CD8-positive, alpha-beta memory T cell (primary cell): ENCODE measurements around the gene PPP1R16B. TPM values are rescaled to one million over a fixed set of nuclear protein-coding genes. Genes with fewer than 3 reads are reported as not detected.

Source experiments
- CTCF ChIA-PET: fragments of 350-600 bp; sonication (Branson Sonifier 250); formaldehyde crosslinking; loops from one replicate; lab custom pipeline; 2021; ENCODE audit warnings: antibody characterized with exemption; lab: Charles Lee
- POLR2A ChIA-PET: fragments of 350-600 bp; sonication (Branson Sonifier 250); formaldehyde crosslinking; loops from one replicate; lab custom pipeline; 2021; ENCODE audit warnings: antibody characterized with exemption; lab: Charles Lee
- DNase-seq, 5 donors: peaks; one replicate each; pipeline versions ENCODE4 v3.0.0 to v3.0.0-alpha.2; 2020 to 2022; ENCODE audit warnings: mixed read lengths in 1 of 5
- H3K27ac ChIP-seq: one replicate; pipeline ENCODE4 v1.7.0; 2013; ENCODE audit warnings: low read depth, mild to moderate bottlenecking, low read length, moderate library complexity
- H3K27me3 ChIP-seq: 2 replicates; pipeline ENCODE4 v1.7.0; 2013; ENCODE audit warnings: low read length, mild to moderate bottlenecking; ENCODE audit not compliant: insufficient read depth, poor library complexity, severe bottlenecking
- H3K36me3 ChIP-seq: 2 replicates; pipeline ENCODE4 v1.7.0; 2013; ENCODE audit warnings: mild to moderate bottlenecking, low read length, moderate library complexity; ENCODE audit not compliant: insufficient read depth
- H3K4me1 ChIP-seq: 2 replicates; pipeline ENCODE4 v1.7.0; 2013; ENCODE audit warnings: mild to moderate bottlenecking, low read length, moderate library complexity; ENCODE audit not compliant: insufficient read depth
- H3K4me3 ChIP-seq: 2 replicates; pipeline ENCODE4 v1.7.0; 2013; ENCODE audit warnings: mild to moderate bottlenecking, low read length
- H3K9me3 ChIP-seq: 2 replicates; pipeline ENCODE4 v1.7.0; 2013; ENCODE audit warnings: mild to moderate bottlenecking, low read length
- H3K27ac Mint-ChIP-seq, 8 donors: one replicate each; pipeline ENCODE4 v1.8.0; 2020 to 2021; ENCODE audit warnings: mixed read lengths in 8 of 8, mild to moderate bottlenecking in 6 of 8, inconsistent platforms in 3 of 8, moderate library complexity in 3 of 8
- H3K27me3 Mint-ChIP-seq, 2 donors: one replicate each; pipeline ENCODE4 v1.8.0; 2020 to 2021; ENCODE audit warnings: mixed read lengths in 2 of 2, mild to moderate bottlenecking in 1 of 2, moderate library complexity in 1 of 2
- H3K36me3 Mint-ChIP-seq, 3 donors: one replicate each; pipeline ENCODE4 v1.8.0; 2020 to 2021; ENCODE audit warnings: mixed read lengths in 3 of 3, inconsistent platforms in 1 of 3, mild to moderate bottlenecking in 1 of 3
- H3K4me1 Mint-ChIP-seq, 3 donors: one replicate each; pipeline ENCODE4 v1.8.0; 2020 to 2021; ENCODE audit warnings: mixed read lengths in 3 of 3, inconsistent platforms in 1 of 3, mild to moderate bottlenecking in 1 of 3
- H3K4me3 Mint-ChIP-seq, 7 donors: one replicate each; pipeline ENCODE4 v1.8.0; 2020 to 2021; ENCODE audit warnings: mixed read lengths in 7 of 7, mild to moderate bottlenecking in 6 of 7, moderate library complexity in 4 of 7, inconsistent platforms in 2 of 7
- H3K9me3 Mint-ChIP-seq, 5 donors: one replicate each; pipeline ENCODE4 v1.8.0; 2020 to 2022; ENCODE audit warnings: mixed read lengths in 5 of 5, mild to moderate bottlenecking in 3 of 5, moderate library complexity in 2 of 5, inconsistent platforms in 1 of 5
- polyA plus RNA-seq: library from polyadenylated mRNA; unstranded; fragments of 300-500 nt; fragmentation: Illumina TruSeq; gene quantifications from one replicate; pipeline ENCODE4 v1.2.3, GENCODE V29; 2021
- total RNA-seq, 2 experiments: library from RNA; stranded (reverse); gene quantifications; one replicate each; pipeline ENCODE4 v1.2.3, GENCODE V29; 2021

PPP1R16B gene
- total and polyA plus RNA-seq, 3 experiments from 2014 or later = 40.2 to 171 (median 167) TPM

DNA sequence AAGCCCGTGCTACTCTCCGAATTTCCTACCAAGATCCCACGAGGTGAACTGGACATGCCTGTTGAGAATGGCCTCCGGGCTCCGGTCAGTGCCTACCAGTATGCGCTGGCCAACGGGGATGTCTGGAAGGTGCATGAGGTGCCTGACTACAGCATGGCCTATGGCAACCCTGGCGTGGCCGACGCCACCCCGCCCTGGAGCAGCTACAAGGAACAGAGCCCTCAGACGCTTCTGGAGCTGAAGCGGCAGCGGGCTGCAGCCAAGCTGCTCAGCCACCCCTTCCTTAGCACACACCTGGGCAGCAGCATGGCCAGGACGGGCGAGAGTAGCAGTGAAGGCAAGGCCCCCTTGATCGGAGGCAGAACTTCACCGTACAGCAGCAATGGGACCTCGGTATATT lies 112.7 kb downstream of the PPP1R16B start:
- no peaks in the 10 kb centered on the region for H3K27me3 Mint-ChIP-seq

DNA sequence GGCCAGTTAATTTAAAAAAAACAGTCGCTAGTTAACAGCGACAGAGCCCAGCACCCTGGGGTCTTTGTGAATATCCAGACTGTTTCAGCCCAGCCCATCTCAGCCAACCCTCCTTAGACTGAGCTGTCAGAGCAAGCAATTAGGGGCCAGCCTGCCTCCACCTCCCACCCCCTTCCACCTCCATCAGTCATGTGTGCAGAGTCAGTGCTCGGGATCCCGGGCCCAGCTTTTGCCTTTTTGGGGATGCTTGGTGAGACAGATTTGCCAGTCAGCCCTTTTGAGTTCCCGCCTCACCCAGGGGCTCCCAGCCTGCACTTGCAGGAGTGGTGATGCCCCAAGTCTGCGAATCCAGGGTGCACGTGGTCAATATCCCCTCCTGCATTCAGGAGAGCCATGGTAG lies 114.2 kb downstream of the PPP1R16B start:
- peaks cover 5 to 77% (median 9%) of the 10 kb centered on the region in 3 donors for H3K36me3 Mint-ChIP-seq
- DNase-seq = no peak
- ChIA-PET POLR2A (no interaction called here), CTCF (no interaction called here)
- no peaks in the 10 kb centered on the region for H3K27me3 Mint-ChIP-seq
- no peaks in the 10 kb centered on the region for H3K27me3 ChIP-seq
- H3K4me3 Mint-ChIP-seq = no peak overlapping the region
- no peak overlapping the region for H3K4me3 ChIP-seq
- no peaks in the 10 kb centered on the region for H3K9me3 ChIP-seq
- peaks cover 0 to under 1% (median 0%) of the 10 kb centered on the region in 3 donors for H3K4me1 Mint-ChIP-seq
- no peaks in the 10 kb centered on the region for H3K9me3 Mint-ChIP-seq
- no peaks in the 10 kb centered on the region for H3K4me1 ChIP-seq
- no peak overlapping the region for H3K27ac ChIP-seq
- H3K36me3 ChIP-seq = peaks cover 19% of the 10 kb centered on the region
- peak overlapping the region in 1 of 8 donors; percentile 94 for H3K27ac Mint-ChIP-seq

More for the DNA sequence above, 112.7 kb downstream of the PPP1R16B start:
- Mint-ChIP-seq H3K4me1 (no peaks in the 10 kb centered on the region), H3K4me3 (no peak overlapping the region), H3K36me3 (peaks cover 9 to 84% (median 9%) of the 10 kb centered on the region in 3 donors), H3K9me3 (no peaks in the 10 kb centered on the region), H3K27ac (no peak overlapping the region)
- Histone ChIP-seq H3K27me3 (no peaks in the 10 kb centered on the region), H3K9me3 (no peaks in the 10 kb centered on the region), H3K36me3 (peaks cover 25% of the 10 kb centered on the region), H3K4me1 (no peaks in the 10 kb centered on the region), H3K27ac (no peak overlapping the region), H3K4me3 (no peak overlapping the region)
- ChIA-PET CTCF (interaction anchor here (1.1 to 1.4 kb wide), 2 partner anchors 12 to 25 kb away, joined by 5 to 6 read pairs; no protein-coding TSS in a partner anchor), POLR2A (interaction anchor here (0.5 to 0.6 kb wide), 2 partner anchors 12 to 275 kb away, joined by 4 read pairs; no protein-coding TSS in a partner anchor)
- no peak for DNase-seq

DNA sequence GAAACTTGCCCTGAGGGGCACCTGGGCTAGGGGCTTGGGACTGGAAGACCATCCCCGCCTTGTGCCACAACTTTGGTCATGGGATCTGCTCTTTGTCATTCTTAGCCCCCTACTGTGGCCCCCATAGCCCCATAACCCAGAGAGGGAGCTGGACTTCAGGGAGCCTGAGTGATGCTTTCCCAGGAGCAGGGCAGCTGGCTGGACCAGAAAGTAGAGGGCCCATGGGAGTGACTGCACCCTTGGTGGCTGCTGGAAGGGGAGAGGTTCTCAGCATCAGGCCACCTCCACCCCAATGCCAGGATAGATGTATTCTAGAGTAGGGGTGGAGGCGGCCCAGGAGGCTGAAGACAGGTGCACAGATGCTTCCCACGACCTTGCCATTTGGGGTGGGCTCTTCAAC lies 114.9 kb downstream of the PPP1R16B start:
- Mint-ChIP-seq H3K36me3 (peaks cover 5 to 70% (median 9%) of the 10 kb centered on the region in 3 donors), H3K27me3 (peaks cover 0 to under 1% of the 10 kb centered on the region in 2 donors), H3K27ac (no peak overlapping the region), H3K4me1 (peaks cover 0 to 5% (median 4%) of the 10 kb centered on the region in 3 donors), H3K4me3 (no peak overlapping the region), H3K9me3 (peaks cover 0 to 1% (median 0%) of the 10 kb centered on the region in 5 donors)
- H3K36me3 ChIP-seq = peaks cover 19% of the 10 kb centered on the region
- H3K4me1 ChIP-seq = no peaks in the 10 kb centered on the region
- no peaks in the 10 kb centered on the region for H3K9me3 ChIP-seq
- CTCF ChIA-PET = interaction anchor here (2.8 kb wide), 1 partner anchor 41 kb away, joined by 8 read pairs; the partner anchor contains the start of gene DHX35
- H3K4me3 ChIP-seq = no peak overlapping the region
- H3K27ac ChIP-seq = no peak overlapping the region
- no peak for DNase-seq
- no peaks in the 10 kb centered on the region for H3K27me3 ChIP-seq
- POLR2A ChIA-PET = no interaction called here

DNA sequence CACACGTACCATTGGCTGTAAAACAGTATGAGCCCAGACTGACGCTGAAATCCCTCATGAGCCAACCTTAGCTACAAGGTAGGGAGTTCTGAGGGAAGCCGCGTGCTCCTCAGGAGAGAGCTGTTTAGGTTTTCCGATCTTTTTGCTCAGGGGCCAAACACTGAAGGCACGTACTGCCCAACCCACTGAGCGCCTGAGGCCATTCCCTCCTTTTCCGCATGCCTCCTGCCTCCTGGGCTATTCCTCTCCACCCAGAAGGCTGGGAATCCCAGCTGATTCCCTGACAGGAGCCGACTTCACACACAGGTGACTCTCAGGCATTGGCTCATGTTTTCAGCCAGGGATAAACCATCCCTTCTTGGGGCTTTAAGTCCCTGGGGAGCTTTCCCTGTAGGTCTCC lies 115.4 kb downstream of the PPP1R16B start:
- no peak for DNase-seq
- Histone ChIP-seq H3K4me1 (no peaks in the 10 kb centered on the region), H3K27me3 (no peaks in the 10 kb centered on the region), H3K36me3 (peaks cover 19% of the 10 kb centered on the region), H3K27ac (no peak overlapping the region), H3K4me3 (no peak overlapping the region), H3K9me3 (no peaks in the 10 kb centered on the region)
- Mint-ChIP-seq H3K4me1 (peaks cover 3 to 9% (median 8%) of the 10 kb centered on the region in 3 donors), H3K9me3 (peaks cover 0 to 1% (median 0%) of the 10 kb centered on the region in 5 donors), H3K4me3 (no peak overlapping the region), H3K36me3 (peaks cover 5 to 66% (median 9%) of the 10 kb centered on the region in 3 donors), H3K27ac (no peak overlapping the region), H3K27me3 (peaks cover 0 to 5% of the 10 kb centered on the region in 2 donors)
- CTCF ChIA-PET = interaction anchor here (0.9 to 2.8 kb wide), 2 partner anchors 9 to 41 kb away, joined by 4 to 8 read pairs; partner anchors contain the start of gene DHX35
- POLR2A ChIA-PET = no interaction called here

DNA sequence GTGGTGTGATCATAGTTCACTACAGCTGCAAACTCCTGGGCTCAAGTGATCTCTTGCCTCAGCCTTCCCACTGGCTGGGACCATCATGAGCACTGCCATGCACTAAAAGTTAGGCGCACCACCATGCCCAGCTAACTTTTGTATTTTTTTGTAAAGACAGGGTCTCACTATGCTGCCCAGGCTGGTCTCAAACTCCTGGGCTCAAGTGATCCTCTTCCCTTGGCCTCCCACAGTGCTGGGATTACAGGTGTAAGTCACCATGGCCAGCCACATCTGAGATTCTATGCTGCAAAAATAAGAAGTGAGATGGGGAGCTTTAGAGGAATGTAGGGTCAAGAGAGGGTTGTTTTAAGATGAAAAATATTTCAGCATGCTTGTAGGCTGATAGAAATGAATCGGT lies 119.2 kb downstream of the PPP1R16B start:
- peaks cover 0 to 38% (median 0%) of the 10 kb centered on the region in 3 donors for H3K36me3 Mint-ChIP-seq
- Histone ChIP-seq H3K9me3 (no peaks in the 10 kb centered on the region), H3K4me1 (peaks cover 16% of the 10 kb centered on the region), H3K27ac (no peak overlapping the region), H3K27me3 (no peaks in the 10 kb centered on the region), H3K36me3 (no peaks in the 10 kb centered on the region), H3K4me3 (no peak overlapping the region)
- H3K27ac Mint-ChIP-seq = peak overlapping the region; percentile 12 to 87 (median 61)
- H3K27me3 Mint-ChIP-seq = peaks cover 0 to 5% of the 10 kb centered on the region in 2 donors
- H3K9me3 Mint-ChIP-seq = peaks cover 0 to 1% (median 0%) of the 10 kb centered on the region in 5 donors
- POLR2A ChIA-PET = interaction anchor here (0.6 kb wide), 1 partner anchor 12 kb away, joined by 3 read pairs; no protein-coding TSS in a partner anchor
- DNase-seq = no peak
- H3K4me3 Mint-ChIP-seq = peak overlapping the region in 3 of 7 donors; percentile 1 to 96 (median 42)
- peaks cover 19 to 34% (median 27%) of the 10 kb centered on the region in 3 donors for H3K4me1 Mint-ChIP-seq
- CTCF ChIA-PET = interaction anchor here (1.2 to 1.4 kb wide), 2 partner anchors 16 to 117 kb away, joined by 3 read pairs; no protein-coding TSS in a partner anchor

DNA sequence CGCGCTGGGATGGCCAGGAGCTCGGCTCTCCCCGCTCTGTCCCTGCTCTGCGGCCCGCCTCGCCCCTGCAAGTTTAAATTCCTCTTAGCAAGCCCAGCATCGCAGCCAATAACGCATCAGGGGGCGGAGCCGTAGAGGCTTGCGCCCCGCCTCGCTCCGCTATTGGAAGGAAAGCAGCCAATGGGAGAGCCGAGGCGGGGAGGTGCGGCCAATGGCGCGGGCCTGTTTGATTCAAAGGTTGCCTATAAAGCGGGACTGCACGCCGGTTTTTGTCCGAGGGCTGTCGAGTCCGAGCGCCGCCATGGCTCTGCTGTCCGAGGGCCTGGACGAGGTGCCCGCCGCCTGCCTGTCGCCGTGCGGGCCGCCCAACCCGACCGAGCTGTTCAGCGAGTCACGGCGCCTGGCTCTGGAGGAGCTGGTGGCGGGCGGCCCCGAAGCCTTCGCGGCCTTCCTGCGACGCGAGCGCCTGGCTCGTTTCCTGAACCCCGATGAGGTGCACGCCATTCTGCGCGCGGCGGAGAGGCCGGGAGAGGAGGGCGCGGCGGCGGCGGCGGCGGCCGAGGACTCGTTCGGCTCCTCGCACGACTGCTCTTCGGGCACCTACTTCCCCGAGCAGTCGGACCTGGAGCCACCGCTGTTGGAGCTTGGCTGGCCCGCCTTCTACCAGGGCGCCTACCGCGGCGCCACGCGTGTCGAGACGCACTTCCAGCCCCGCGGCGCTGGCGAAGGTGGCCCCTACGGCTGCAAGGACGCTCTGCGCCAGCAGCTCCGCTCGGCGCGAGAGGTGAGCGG lies 120.8 kb downstream of the PPP1R16B start, which contains the start of gene FAM83D:
FAM83D (plus strand) TSS at position 276 of the 792 bp plus-strand sequence; CDS start at position 302, 26 bp downstream.
- peak within 1 kb of the TSS; percentile 78 to 96 (median 83) for H3K4me3 Mint-ChIP-seq
- POLR2A ChIA-PET = interaction anchor here (1.0 to 2.1 kb wide), 3 partner anchors 36 to 121 kb away, joined by 5 to 11 read pairs (median 6); partner anchors contain the start of gene DHX35
- CTCF ChIA-PET = interaction anchor here (1.0 to 2.0 kb wide), 6 partner anchors 9 to 123 kb away, joined by 3 to 12 read pairs (median 6); partner anchors contain the start of gene DHX35

DNA sequence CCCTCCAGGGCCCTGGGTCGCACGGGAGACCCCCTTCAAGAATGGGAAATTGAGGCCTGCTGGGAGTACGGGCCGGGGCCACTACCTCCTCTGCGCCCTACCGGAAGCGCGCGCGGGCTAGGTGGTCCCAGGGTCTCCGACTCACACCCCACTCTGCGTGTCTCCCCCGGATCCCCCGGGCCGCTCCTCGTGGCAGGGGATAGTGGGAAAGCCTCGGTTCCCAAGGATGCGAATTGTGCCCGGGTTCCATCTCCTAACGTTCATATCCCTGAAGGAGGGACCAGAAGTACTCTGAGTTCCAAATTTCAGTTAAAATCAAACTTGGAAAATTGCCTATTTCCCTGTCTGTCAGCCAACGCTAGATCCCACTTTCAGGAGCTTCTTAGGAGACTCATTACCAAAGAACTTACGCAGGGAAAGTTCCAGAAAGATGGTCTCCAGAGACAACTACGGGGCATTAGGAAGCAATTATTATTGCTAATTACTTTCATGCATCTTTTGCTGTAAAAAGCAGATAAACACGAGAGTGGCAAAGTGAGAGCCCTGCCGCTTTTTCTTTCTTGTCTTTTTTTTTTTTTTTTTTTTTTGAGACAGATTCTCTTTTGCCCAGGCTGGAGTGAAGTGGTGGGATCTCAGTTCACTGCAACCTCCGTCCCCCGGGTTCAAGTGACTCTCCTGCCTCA lies 121.6 kb downstream of the PPP1R16B start:
- peaks cover 25 to 43% (median 33%) of the 10 kb centered on the region in 3 donors for H3K4me1 Mint-ChIP-seq
- peaks cover 0 to 5% of the 10 kb centered on the region in 2 donors for H3K27me3 Mint-ChIP-seq
- H3K27ac Mint-ChIP-seq = peak overlapping the region in 7 of 8 donors; percentile 46 to 90 (median 58)
- H3K36me3 ChIP-seq = no peaks in the 10 kb centered on the region
- H3K36me3 Mint-ChIP-seq = peaks cover 0 to 16% (median 0%) of the 10 kb centered on the region in 3 donors
- peak overlapping the region; percentile 70 for H3K27ac ChIP-seq
- no peak for DNase-seq
- peak overlapping the region; percentile 66 for H3K4me3 ChIP-seq
- no peaks in the 10 kb centered on the region for H3K27me3 ChIP-seq
- peaks cover 0 to 1% (median 0%) of the 10 kb centered on the region in 5 donors for H3K9me3 Mint-ChIP-seq
- ChIA-PET POLR2A (interaction anchor here (1.0 to 2.1 kb wide), 2 partner anchors 35 to 85 kb away, joined by 6 to 11 read pairs; partner anchors contain the start of gene DHX35), CTCF (interaction anchor here (1.3 to 2.0 kb wide), 5 partner anchors 9 to 123 kb away, joined by 3 to 12 read pairs (median 8); partner anchors contain the start of gene DHX35)
- no peaks in the 10 kb centered on the region for H3K9me3 ChIP-seq
- peak overlapping the region; percentile 78 to 96 (median 83) for H3K4me3 Mint-ChIP-seq
- H3K4me1 ChIP-seq = peaks cover 22% of the 10 kb centered on the region

More for the DNA sequence above, 120.8 kb downstream of the PPP1R16B start, which contains the start of gene FAM83D:
- H3K27me3 ChIP-seq = no peaks in the 10 kb centered on the region
- peak within 1 kb of the TSS; percentile 66 for H3K4me3 ChIP-seq
- peaks cover 0 to 1% (median 0%) of the 10 kb centered on the region in 5 donors for H3K9me3 Mint-ChIP-seq
- peaks cover 0 to 23% (median 0%) of the 10 kb centered on the region in 3 donors for H3K36me3 Mint-ChIP-seq
- peaks cover 25 to 43% (median 33%) of the 10 kb centered on the region in 3 donors for H3K4me1 Mint-ChIP-seq
- H3K27ac ChIP-seq = peak within 1 kb of the TSS; percentile 70
- peaks cover 0 to 5% of the 10 kb centered on the region in 2 donors for H3K27me3 Mint-ChIP-seq
- H3K27ac Mint-ChIP-seq = peak within 1 kb of the TSS; percentile 26 to 90 (median 72)
- peaks cover 22% of the 10 kb centered on the region for H3K4me1 ChIP-seq
- H3K9me3 ChIP-seq = no peaks in the 10 kb centered on the region
- no peaks in the 10 kb centered on the region for H3K36me3 ChIP-seq
- DNase-seq = peak; percentile 90 to 94 (median 91)
